T-helper 2 cell treated with Interferon-gamma antibody and Interleukin-4, amounts not matched to agents 5 μg/mL and 100 μg/mL, for 36 hours (primary cell): Measurements from ENCODE around the gene SCGB3A2.
"Not testable (repeated sequence)": the region's sequence is repeated elsewhere in the genome, so short reads cannot be mapped to it uniquely, and the experiment has no call there.

Experiments
- DNase-seq: peaks from one replicate; pipeline ENCODE4 v3.0.0; 2021; ENCODE audit warnings: low spot score
- H3K27ac Mint-ChIP-seq: one replicate; pipeline ENCODE4 v1.8.0; 2021; ENCODE audit warnings: mild to moderate bottlenecking, mixed read lengths
- H3K27me3 Mint-ChIP-seq: one replicate; pipeline ENCODE4 v1.8.0; 2021; ENCODE audit warnings: low read depth, mixed read lengths
- H3K36me3 Mint-ChIP-seq: one replicate; pipeline ENCODE4 v1.8.0; 2021; ENCODE audit warnings: low read depth, mixed read lengths
- H3K4me1 Mint-ChIP-seq: one replicate; pipeline ENCODE4 v1.8.0; 2021; ENCODE audit warnings: low read depth, mixed read lengths
- H3K4me3 Mint-ChIP-seq: one replicate; pipeline ENCODE4 v1.8.0; 2022; ENCODE audit warnings: mild to moderate bottlenecking, moderate library complexity, mixed read lengths
- H3K9me3 Mint-ChIP-seq: one replicate; pipeline ENCODE4 v1.8.0; 2021; ENCODE audit warnings: mixed read lengths

The SCGB3A2 gene

DNA sequence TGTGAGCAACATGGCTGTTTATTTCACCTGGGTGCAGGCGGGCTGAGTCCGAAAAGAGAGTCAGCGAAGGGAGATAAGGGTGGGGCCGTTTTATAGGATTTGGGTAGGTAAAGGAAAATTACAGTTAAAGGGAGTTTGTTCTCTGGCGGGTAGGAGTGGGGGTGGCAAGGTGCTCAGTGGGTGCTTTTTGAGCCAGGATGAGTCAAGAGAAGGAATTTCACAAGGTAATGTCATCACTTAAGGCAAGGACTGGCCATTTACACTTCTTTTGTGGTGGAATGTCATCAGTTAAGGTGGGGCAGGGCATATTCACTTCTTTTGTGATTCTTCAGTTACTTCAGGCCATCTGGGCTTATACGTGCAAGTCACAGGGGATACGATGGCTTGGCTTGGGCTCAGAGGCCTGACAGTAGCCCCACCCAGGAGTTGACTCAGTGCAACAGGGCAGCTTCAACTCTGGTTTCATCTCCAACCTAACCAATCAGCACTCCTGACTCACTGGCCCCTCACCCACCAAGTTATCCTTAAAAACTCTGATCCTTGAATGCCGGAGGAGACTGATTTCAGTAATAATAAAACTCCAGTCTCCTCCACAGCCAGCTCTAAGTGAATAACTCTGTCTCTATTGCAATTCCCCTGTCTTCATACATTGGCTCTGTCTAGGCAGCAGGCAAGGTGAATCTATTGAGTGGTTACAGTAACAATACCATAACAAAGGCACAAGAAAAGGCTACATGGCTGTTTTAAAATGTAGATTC lies 4.2 kb upstream of the SCGB3A2 start:
- not testable (repeated sequence) for H3K27me3 Mint-ChIP-seq, H3K36me3 Mint-ChIP-seq, H3K4me3 Mint-ChIP-seq, DNase-seq, H3K9me3 Mint-ChIP-seq, H3K27ac Mint-ChIP-seq, H3K4me1 Mint-ChIP-seq

GRCh38 chr5:147874910-147875367 lies 3.6 kb upstream of the SCGB3A2 start:
- Mint-ChIP-seq H3K36me3 (no peaks in the 10 kb centered on the region), H3K4me3 (no peak overlapping the region), H3K27me3 (no peaks in the 10 kb centered on the region), H3K27ac (no peak overlapping the region), H3K4me1 (no peaks in the 10 kb centered on the region), H3K9me3 (no peaks in the 10 kb centered on the region)
- no peak for DNase-seq

DNA sequence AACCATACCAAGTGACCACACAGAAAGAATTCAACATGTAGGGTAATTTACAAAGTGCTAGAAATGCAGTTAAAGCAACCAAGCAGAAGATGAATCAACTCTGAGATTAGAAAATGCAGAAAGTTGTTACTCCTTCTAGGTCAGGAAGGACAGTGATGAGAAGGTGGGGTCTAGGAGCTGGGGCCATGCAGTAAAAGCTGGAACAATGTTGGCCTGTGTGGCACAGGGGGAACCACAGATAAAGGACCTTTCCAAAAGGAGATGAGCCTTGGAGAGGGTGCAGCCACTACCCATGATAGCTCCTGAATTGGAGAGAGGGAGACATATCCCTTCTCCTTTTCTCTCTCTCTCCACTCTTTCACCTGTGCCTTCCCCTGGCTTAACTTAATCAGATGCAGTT lies 2.4 kb upstream of the SCGB3A2 start:
- no peaks in the 10 kb centered on the region for H3K36me3 Mint-ChIP-seq
- H3K9me3 Mint-ChIP-seq, result no peaks in the 10 kb centered on the region
- no peak overlapping the region for H3K27ac Mint-ChIP-seq
- H3K27me3 Mint-ChIP-seq, result no peaks in the 10 kb centered on the region
- no peaks in the 10 kb centered on the region for H3K4me1 Mint-ChIP-seq
- H3K4me3 Mint-ChIP-seq, result no peak overlapping the region
- no peak for DNase-seq

- Mint-ChIP-seq H3K9me3 (no peaks in the 10 kb centered on the region), H3K4me1 (no peaks in the 10 kb centered on the region), H3K36me3 (no peaks in the 10 kb centered on the region), H3K27me3 (no peaks in the 10 kb centered on the region), H3K27ac (no peak overlapping the region), H3K4me3 (no peak overlapping the region)
- no peak for DNase-seq
Observed at GRCh38 chr5:147876626-147877025, 1.9 kb upstream of the SCGB3A2 start.

DNA sequence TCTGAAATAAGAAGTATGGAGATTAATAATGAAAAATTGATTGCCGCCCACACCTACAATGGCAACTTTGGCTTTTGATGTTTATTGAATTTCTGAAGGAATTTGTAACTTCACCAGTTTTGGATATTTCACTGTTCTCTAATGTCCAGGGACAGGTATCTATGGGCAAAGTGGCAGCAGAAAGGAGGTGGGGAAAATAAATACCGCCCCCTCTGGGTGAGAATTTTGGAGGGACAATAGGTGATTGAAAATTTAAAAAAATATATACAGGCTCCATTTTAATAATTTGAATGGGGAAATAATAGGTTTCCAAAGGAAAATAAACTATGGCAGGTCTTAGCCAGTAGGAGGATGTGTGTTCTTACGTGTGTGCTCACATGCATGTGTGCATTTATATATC lies 1.3 kb downstream of the SCGB3A2 start:
- DNase-seq, result no peak
- H3K4me3 Mint-ChIP-seq, result no peak overlapping the region
- H3K4me1 Mint-ChIP-seq, result no peaks in the 10 kb centered on the region
- no peaks in the 10 kb centered on the region for H3K27me3 Mint-ChIP-seq
- no peaks in the 10 kb centered on the region for H3K36me3 Mint-ChIP-seq
- no peaks in the 10 kb centered on the region for H3K9me3 Mint-ChIP-seq
- H3K27ac Mint-ChIP-seq, result no peak overlapping the region

DNA sequence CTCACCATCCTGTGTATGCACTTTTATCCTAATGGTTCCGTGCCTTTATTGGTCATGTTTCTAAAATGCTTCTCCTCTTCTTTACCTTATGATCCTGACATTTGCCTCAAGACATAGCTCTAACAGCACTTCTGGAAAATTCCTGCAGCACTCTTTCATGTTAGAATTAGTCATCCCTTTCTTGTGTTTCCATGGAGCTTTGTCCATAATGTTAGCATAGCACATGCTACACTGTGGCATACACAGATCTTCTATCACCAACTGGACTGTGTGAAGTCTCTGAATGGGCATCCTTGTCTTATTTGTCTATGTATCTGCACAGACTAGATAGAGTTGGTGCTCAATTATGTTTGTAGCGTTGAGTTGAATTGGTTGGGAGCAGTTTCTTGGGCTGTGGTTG lies 2.0 kb downstream of the SCGB3A2 start:
- no peak overlapping the region for H3K4me3 Mint-ChIP-seq
- H3K27ac Mint-ChIP-seq, result no peak overlapping the region
- H3K27me3 Mint-ChIP-seq, result no peaks in the 10 kb centered on the region
- H3K9me3 Mint-ChIP-seq, result no peaks in the 10 kb centered on the region
- no peaks in the 10 kb centered on the region for H3K36me3 Mint-ChIP-seq
- no peak for DNase-seq
- no peaks in the 10 kb centered on the region for H3K4me1 Mint-ChIP-seq

DNA sequence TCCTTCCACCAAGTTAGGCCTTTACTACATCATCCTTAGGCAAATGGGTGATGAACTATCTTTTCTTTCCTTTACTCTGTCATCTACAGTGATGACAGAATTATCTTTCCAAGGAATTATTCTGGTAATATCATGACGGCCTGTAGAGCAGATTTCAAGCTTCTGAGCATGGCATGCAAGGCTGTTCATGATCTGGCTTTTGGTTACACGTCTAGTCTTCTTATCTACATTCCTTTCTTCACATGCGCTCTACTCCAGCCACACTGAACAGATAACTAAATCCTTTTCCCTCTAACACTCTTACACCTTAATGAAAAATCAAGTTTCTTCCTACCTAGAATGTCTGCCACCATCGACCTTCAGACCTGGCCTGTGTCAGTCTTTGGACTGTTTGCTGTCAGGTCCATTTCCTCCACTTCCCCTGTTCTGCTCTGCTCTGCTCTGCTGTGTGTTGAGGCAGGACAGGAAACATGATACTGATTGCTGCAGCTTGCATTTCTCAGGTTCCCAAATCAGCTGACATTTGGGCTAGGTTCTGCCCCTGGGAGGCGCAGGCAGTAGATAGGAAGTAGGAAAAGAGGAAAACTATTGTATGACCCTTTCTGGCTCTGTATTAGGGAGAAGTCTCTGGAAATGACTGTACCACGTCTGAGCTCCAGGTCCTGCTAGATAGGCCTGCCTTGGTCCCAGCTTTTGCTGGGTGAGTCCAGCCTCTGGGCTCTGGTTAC lies 4.2 kb downstream of the SCGB3A2 start:
- no peak overlapping the region for H3K27ac Mint-ChIP-seq
- no peaks in the 10 kb centered on the region for H3K4me1 Mint-ChIP-seq
- DNase-seq, result no peak
- no peaks in the 10 kb centered on the region for H3K27me3 Mint-ChIP-seq
- no peak overlapping the region for H3K4me3 Mint-ChIP-seq
- no peaks in the 10 kb centered on the region for H3K9me3 Mint-ChIP-seq
- no peaks in the 10 kb centered on the region for H3K36me3 Mint-ChIP-seq

DNA sequence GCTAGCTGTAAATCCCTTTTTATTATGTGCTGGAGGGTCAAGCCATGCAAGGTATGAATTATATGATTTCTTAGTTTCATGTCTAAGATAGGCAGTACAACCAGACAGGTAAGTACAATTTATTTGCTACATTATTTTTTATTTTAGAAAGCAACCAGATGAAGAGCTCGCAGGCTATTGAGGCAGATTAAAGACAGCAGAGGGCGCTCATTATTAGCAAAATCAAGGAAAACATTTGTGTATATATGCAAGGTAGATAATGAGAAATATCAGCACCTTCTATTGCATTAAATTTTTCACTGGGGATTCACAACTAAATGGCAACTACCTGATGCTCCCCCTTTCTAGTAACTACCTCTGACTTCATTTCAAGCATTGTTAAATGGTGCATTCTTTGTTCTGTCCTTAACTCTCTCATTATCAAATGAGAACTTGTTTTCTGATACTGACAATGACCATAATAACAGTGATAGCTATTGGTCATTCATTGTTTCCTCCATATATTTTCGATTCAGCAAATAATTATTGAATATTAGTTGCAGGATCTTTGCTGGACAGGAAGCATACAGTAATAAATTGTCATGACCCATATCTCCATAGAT lies 8.6 kb downstream of the SCGB3A2 start:
- Mint-ChIP-seq H3K4me3 (no peak overlapping the region), H3K9me3 (no peaks in the 10 kb centered on the region), H3K36me3 (no peaks in the 10 kb centered on the region), H3K27ac (no peak overlapping the region), H3K27me3 (no peaks in the 10 kb centered on the region), H3K4me1 (no peaks in the 10 kb centered on the region)
- DNase-seq, result no peak

- no peaks in the 10 kb centered on the region for H3K4me1 Mint-ChIP-seq
- H3K36me3 Mint-ChIP-seq, result no peaks in the 10 kb centered on the region
- no peak for DNase-seq
- no peaks in the 10 kb centered on the region for H3K27me3 Mint-ChIP-seq
- H3K9me3 Mint-ChIP-seq, result no peaks in the 10 kb centered on the region
- no peak overlapping the region for H3K27ac Mint-ChIP-seq
- H3K4me3 Mint-ChIP-seq, result no peak overlapping the region
Observed at GRCh38 chr5:147887930-147888329, 9.4 kb downstream of the SCGB3A2 start.

DNA sequence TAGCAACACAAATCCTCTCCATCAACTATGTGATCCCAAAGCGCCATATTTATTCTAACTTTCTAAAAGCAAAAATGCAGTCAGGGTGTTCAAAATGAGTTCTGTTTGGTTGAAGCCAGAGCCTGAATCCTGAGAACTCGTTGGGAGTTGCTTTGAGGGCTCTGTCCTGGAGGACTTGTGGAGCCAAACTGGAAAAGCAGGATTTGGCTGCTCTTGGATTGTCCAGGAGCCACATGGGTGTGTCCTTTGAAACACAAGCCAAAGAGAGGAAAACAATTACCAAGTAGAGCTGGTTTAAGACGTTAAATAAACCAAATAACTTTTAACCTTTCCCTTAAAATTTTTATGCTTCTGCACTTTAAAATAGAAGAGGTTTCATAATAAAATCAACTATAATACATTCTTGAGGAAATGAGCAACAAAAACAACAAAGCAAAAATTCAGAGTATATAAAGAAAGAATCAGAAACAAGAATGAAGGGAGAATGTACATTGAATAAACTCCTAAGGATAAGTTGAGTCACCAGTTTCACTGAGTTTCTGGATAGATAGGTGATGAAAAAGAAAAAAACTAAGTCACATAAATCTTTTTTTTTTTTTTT lies 14.3 kb downstream of the SCGB3A2 start:
- H3K9me3 Mint-ChIP-seq, result no peaks in the 10 kb centered on the region
- H3K27me3 Mint-ChIP-seq, result no peaks in the 10 kb centered on the region
- no peak for DNase-seq
- H3K36me3 Mint-ChIP-seq, result no peaks in the 10 kb centered on the region
- no peak overlapping the region for H3K4me3 Mint-ChIP-seq
- no peak overlapping the region for H3K27ac Mint-ChIP-seq
- no peaks in the 10 kb centered on the region for H3K4me1 Mint-ChIP-seq

- no peaks in the 10 kb centered on the region for H3K36me3 Mint-ChIP-seq
- no peaks in the 10 kb centered on the region for H3K27me3 Mint-ChIP-seq
- H3K27ac Mint-ChIP-seq, result no peak overlapping the region
- H3K4me1 Mint-ChIP-seq, result no peaks in the 10 kb centered on the region
- H3K4me3 Mint-ChIP-seq, result no peak overlapping the region
- no peak for DNase-seq
- H3K9me3 Mint-ChIP-seq, result no peaks in the 10 kb centered on the region
Observed at GRCh38 chr5:147893820-147894219, 15.3 kb downstream of the SCGB3A2 start.

GRCh38 chr5:147895864-147896263 lies 17.4 kb downstream of the SCGB3A2 start:
- Mint-ChIP-seq H3K36me3 (no peaks in the 10 kb centered on the region), H3K27me3 (no peaks in the 10 kb centered on the region), H3K4me3 (no peak overlapping the region), H3K9me3 (no peaks in the 10 kb centered on the region), H3K27ac (no peak overlapping the region), H3K4me1 (no peaks in the 10 kb centered on the region)
- DNase-seq, result no peak

DNA sequence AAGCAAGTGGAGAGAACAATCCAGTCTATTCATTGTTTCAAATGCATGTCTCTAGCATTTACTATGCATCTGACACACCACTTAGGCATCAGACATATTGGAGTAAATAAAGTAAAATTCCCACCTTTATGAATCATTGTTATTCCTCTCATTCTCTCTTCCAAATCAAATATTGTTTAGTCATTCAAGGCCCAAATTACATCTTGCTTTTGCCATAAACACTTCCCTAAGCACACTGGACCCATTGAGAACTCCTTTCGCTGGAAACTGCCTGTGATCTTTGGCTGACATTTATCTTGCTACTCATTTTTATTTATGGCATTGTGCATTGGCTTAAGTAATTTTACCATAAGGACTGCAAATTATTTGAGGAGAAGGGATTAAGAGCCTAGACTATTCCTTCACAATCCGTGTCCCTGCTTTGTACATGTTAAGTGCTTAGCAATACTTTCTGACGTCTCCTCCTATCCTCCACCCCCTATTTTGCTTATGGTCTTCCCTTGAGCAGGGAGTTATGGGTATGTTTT lies 20.4 kb downstream of the SCGB3A2 start:
- no peaks in the 10 kb centered on the region for H3K36me3 Mint-ChIP-seq
- no peak overlapping the region for H3K27ac Mint-ChIP-seq
- no peaks in the 10 kb centered on the region for H3K9me3 Mint-ChIP-seq
- H3K4me1 Mint-ChIP-seq, result no peaks in the 10 kb centered on the region
- H3K27me3 Mint-ChIP-seq, result no peaks in the 10 kb centered on the region
- H3K4me3 Mint-ChIP-seq, result no peak overlapping the region
- no peak for DNase-seq

DNA sequence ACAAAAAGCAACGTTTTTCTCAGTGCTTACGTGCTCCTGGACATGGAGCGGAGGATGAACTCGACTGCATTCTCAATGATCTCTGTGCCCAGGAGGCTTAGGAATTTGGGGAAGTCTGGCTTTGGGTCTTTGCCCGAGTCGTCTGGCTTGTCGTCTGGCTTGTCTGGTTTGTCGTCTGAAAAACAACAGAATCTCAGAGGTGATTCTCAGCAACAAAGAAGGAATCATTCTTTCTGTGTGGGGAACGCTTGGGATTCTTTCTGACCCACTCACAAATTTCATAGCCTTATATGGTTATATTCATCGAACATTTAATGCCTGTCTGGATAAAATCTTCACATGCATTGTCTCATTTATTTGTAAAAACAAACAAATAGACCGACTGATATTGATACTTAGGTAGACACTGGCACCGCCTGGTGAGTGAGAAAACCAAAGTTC lies 23.1 kb downstream of the SCGB3A2 start:
- no peaks in the 10 kb centered on the region for H3K27me3 Mint-ChIP-seq
- H3K4me3 Mint-ChIP-seq, result no peak overlapping the region
- no peaks in the 10 kb centered on the region for H3K4me1 Mint-ChIP-seq
- no peak for DNase-seq
- no peaks in the 10 kb centered on the region for H3K36me3 Mint-ChIP-seq
- no peaks in the 10 kb centered on the region for H3K9me3 Mint-ChIP-seq
- no peak overlapping the region for H3K27ac Mint-ChIP-seq
